Smooth muscle cell (in vitro differentiated cells): ENCODE results near the gene RAB3IP. TPM values are rescaled to one million over a fixed set of nuclear protein-coding genes. Genes with fewer than 3 reads are reported as not detected.

ENCODE experiments used
- DNase-seq: peaks from one replicate; lab custom pipeline; 2025; ENCODE audit not compliant: unreplicated experiment; lab: John Stamatoyannopoulos, UW
- H2AFZ ChIP-seq: fragments of 200-600 bp; sonication (generic); 2 replicates; pipeline ENCODE4 v1.6.0; 2016; ENCODE audit warnings: antibody characterized with exemption, low read depth, mild to moderate bottlenecking
- H3F3A ChIP-seq: fragments of 200-600 bp; sonication (generic); 2 replicates; pipeline ENCODE4 v1.6.0; 2017; ENCODE audit warnings: antibody characterized with exemption, low read depth
- H3K27ac ChIP-seq: fragments of 200-600 bp; sonication (generic); 2 replicates; pipeline ENCODE4 v1.5.1; 2016; ENCODE audit warnings: low read depth, mild to moderate bottlenecking
- H3K27me3 ChIP-seq: fragments of 200-600 bp; sonication (generic); 2 replicates; pipeline ENCODE4 v1.6.1; 2016; ENCODE audit warnings: low read depth, mild to moderate bottlenecking
- H3K36me3 ChIP-seq: fragments of 200-600 bp; sonication (generic); 2 replicates; pipeline ENCODE4 v1.5.1; 2016; ENCODE audit warnings: low read depth
- H3K4me1 ChIP-seq: fragments of 200-600 bp; sonication (generic); 2 replicates; pipeline ENCODE4 v1.5.1; 2016; ENCODE audit warnings: low read depth
- H3K4me2 ChIP-seq: fragments of 200-600 bp; sonication (generic); 2 replicates; pipeline ENCODE4 v1.6.0; 2016; ENCODE audit warnings: mild to moderate bottlenecking
- H3K4me3 ChIP-seq: fragments of 200-600 bp; sonication (generic); 2 replicates; pipeline ENCODE4 v1.5.1; 2016; ENCODE audit warnings: mild to moderate bottlenecking
- H3K79me2 ChIP-seq: fragments of 200-600 bp; sonication (generic); 2 replicates; pipeline ENCODE4 v1.6.0; 2016; ENCODE audit warnings: low read depth, mild to moderate bottlenecking
- H3K9ac ChIP-seq: fragments of 200-600 bp; sonication (generic); 2 replicates; pipeline ENCODE4 v1.6.0; 2016; ENCODE audit warnings: low read depth
- H3K9me3 ChIP-seq: fragments of 200-600 bp; sonication (generic); replicated peaks from 2 replicates; pipeline ENCODE4 v1.5.1; 2016; ENCODE audit warnings: low read depth
- H4K20me1 ChIP-seq: fragments of 200-600 bp; sonication (generic); 2 replicates; pipeline ENCODE4 v1.6.0; 2016; ENCODE audit warnings: low read depth
- WGBS: methylation state at CpG from one replicate; pipeline ENCODE4 v1.1.7; 2016; ENCODE audit warnings: low lambda C conversion rate; 5-methylcytosine and 5-hydroxymethylcytosine counted together
- polyA plus RNA-seq: library from polyadenylated mRNA; unstranded; fragments of >200 nt; fragmentation: Nextera tagmentation; extraction: Ambion mirVana; gene quantifications from 2 replicates; pipeline ENCODE4 v1.2.1, GENCODE V29; 2016
- total RNA-seq: library from RNA; depleted of rRNA; stranded (reverse); fragments of >200 nt; gene quantifications from 2 replicates; pipeline ENCODE4 v1.2.3, GENCODE V29; 2014
- TF ChIP-seq, protein P1 (sequence below): fragments of 200-600 bp; sonication (generic); IDR thresholded peaks from 2 replicates; pipeline ENCODE4 v1.5.1; 2017; ENCODE audit warnings: borderline replicate concordance, mild to moderate bottlenecking, antibody characterized with exemption; ENCODE audit not compliant: insufficient read depth, poor library complexity, severe bottlenecking

The RAB3IP gene
- total and polyA plus RNA-seq, 2 experiments from 2014 or later = 2.2 to 16.9 TPM

DNA sequence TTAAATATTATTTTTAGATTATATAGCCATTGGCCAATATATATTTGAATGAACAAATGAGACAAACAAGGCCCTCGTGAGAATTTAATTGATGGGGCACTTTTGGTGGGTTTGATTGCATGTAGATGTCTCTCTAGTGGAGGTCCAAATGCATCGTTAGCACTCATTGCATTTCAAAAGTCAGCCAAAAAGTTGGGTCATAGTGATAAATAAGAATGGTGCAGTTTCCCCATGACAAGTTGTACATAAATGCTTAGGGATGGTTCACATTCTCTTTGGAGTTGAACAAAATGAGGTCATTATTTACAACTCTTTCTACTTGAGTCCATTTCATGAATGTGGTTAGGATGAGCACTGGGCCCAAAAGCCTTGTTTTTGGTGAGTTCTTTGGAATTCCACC, 40.6 kb upstream of the RAB3IP start:
- Histone ChIP-seq H3K9me3 (no peaks in the 10 kb centered on the region), H3K4me2 (no peak overlapping the region), H3K4me3 (no peak overlapping the region), H3F3A (no peaks in the 10 kb centered on the region), H3K9ac (no peak overlapping the region), H4K20me1 (no peaks in the 10 kb centered on the region), H3K27me3 (no peaks in the 10 kb centered on the region), H3K4me1 (peaks cover 26% of the 10 kb centered on the region), H3K79me2 (no peaks in the 10 kb centered on the region), H2AFZ (no peak overlapping the region), H3K36me3 (no peaks in the 10 kb centered on the region), H3K27ac (no peak overlapping the region)
- TF ChIP-seq, protein P1, sequence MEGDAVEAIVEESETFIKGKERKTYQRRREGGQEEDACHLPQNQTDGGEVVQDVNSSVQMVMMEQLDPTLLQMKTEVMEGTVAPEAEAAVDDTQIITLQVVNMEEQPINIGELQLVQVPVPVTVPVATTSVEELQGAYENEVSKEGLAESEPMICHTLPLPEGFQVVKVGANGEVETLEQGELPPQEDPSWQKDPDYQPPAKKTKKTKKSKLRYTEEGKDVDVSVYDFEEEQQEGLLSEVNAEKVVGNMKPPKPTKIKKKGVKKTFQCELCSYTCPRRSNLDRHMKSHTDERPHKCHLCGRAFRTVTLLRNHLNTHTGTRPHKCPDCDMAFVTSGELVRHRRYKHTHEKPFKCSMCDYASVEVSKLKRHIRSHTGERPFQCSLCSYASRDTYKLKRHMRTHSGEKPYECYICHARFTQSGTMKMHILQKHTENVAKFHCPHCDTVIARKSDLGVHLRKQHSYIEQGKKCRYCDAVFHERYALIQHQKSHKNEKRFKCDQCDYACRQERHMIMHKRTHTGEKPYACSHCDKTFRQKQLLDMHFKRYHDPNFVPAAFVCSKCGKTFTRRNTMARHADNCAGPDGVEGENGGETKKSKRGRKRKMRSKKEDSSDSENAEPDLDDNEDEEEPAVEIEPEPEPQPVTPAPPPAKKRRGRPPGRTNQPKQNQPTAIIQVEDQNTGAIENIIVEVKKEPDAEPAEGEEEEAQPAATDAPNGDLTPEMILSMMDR = no peak
- WGBS = 91% methylated on average over 2 of the region's 2 CpGs
- DNase-seq = no peak

DNA sequence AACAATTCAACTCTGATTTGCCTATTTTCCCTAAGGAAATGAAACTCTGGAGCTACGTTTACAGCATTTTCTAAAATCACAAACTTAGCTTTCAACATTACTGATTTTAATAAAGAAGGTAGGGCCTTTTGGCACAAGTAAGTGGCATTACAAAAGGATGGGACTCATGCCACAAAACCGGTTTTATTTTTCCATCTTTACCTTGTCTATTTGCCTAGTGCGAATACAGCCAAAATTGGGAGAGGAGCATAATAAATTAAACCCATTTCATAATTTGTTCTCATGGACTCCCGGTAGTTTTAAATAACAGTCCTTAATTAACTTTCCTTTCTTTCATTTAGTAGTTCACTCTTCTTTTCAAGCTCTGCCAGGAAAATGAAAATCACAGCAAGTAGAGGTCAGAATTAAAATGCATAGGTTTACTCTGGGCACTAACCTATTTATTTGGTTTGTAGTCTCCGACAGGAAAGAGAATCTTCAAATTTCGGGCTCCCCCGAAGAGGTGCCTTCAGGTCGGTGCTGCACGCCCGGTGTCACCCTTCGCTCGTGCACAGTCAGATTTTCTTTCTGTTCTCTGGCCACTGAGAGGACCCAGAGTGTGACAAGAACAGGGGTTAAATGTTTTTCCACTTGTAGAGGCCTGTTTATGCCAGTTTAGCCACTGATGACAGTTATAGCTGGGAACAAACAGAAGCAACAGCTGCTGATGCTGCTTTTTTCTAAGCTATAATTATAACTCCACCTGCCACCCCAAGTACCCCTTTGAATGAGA, 39.7 kb upstream of the RAB3IP start, which contains the start of gene BEST3:
Gene BEST3 (minus strand): TSS at position 535 of the 772 bp plus-strand sequence. CDS start 1,505 bp downstream, outside the sequence.
- Histone ChIP-seq H3K36me3 (no peaks in the 10 kb centered on the region), H2AFZ (no peak within 1 kb of the TSS), H3K4me2 (no peak within 1 kb of the TSS), H3K79me2 (no peaks in the 10 kb centered on the region), H3K4me3 (no peak within 1 kb of the TSS), H4K20me1 (no peaks in the 10 kb centered on the region), H3K9ac (no peak within 1 kb of the TSS), H3K4me1 (peaks cover 26% of the 10 kb centered on the region), H3K27me3 (no peaks in the 10 kb centered on the region), H3K27ac (no peak within 1 kb of the TSS), H3F3A (no peaks in the 10 kb centered on the region), H3K9me3 (no peaks in the 10 kb centered on the region)
- TF ChIP-seq, protein P1 = no peak
- WGBS = 89% methylated on average over 12 of the region's 12 CpGs
- no peak for DNase-seq

DNA sequence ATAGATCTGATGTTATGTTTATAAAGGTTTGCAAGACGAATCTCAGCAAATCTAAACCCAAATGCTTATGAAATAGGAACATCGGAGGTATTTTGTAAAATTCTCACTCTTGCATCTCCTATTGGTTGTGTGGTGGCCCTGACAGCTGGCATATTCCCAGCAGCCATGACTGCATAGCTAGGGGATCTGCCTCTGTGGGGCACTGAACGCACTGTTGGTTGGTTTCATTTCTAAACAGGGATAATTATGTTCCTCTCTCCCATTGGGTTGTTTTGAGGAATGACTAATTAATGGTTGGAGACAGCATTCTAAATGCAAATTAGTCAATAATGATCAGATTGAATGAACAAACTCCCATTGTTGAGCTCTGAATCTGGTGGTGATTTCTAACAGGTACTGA, 36.8 kb upstream of the RAB3IP start:
- Histone ChIP-seq H3K27me3 (no peaks in the 10 kb centered on the region), H2AFZ (peak overlapping the region; percentile 18), H3K4me2 (no peak overlapping the region), H3F3A (no peaks in the 10 kb centered on the region), H3K36me3 (no peaks in the 10 kb centered on the region), H3K27ac (no peak overlapping the region), H3K4me1 (peaks cover 14% of the 10 kb centered on the region), H3K9ac (no peak overlapping the region), H4K20me1 (no peaks in the 10 kb centered on the region), H3K4me3 (no peak overlapping the region), H3K9me3 (no peaks in the 10 kb centered on the region), H3K79me2 (no peaks in the 10 kb centered on the region)
- TF ChIP-seq, protein P1 = no peak
- DNase-seq = no peak
- WGBS = 93% methylated on average over 3 of the region's 3 CpGs
